Measurements from ENCODE around the gene MINK1. TPM values are rescaled to one million over a fixed set of nuclear protein-coding genes. Genes with fewer than 3 reads are reported as not detected.

The MINK1 gene
- total RNA-seq, 1 donor: 38.4 TPM

DNA sequence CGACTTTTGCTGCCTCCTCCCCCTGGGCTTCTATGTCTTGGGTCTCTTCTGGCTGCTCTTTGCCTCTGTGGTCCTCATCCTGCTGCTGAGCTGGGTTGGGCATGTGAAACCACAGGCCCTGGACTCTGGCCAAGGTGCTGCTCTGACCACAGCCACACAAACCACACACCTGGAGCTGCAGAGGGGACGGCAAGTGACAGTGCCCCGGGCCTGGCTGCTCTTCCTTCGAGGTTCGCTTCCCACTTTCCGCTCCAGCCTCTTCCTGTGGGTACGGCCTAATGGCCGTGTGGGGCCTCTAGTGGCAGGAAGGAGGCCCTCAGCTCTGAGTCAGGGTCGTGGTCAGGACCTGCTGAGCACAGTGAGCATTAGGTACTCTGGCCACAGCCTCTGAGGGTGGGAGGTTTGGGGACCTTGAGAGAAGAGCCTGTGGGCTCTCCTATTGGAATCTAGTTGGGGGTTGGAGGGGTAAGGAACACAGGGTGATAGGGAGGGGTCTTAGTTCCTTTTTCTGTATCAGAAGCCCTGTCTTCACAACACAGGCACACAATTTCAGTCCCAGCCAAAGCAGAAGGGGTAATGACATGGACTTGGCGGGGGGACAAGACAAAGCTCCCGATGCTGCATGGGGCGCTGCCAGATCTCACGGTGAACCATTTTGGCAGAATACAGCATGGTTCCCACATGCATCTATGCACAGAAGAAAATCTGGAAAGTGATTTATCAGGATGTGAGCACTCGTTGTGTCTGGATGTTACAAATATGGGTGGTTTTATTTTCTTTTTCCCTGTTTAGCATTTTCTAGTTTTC, 101.2 kb downstream of the MINK1 start:
- peak; percentile 12 for DNase-seq (ENCODE audit: low read depth)
- no peak overlapping the region for H3K4me3 ChIP-seq (ENCODE audit: low read depth, low read length)
- TF ChIP-seq, protein P1, sequence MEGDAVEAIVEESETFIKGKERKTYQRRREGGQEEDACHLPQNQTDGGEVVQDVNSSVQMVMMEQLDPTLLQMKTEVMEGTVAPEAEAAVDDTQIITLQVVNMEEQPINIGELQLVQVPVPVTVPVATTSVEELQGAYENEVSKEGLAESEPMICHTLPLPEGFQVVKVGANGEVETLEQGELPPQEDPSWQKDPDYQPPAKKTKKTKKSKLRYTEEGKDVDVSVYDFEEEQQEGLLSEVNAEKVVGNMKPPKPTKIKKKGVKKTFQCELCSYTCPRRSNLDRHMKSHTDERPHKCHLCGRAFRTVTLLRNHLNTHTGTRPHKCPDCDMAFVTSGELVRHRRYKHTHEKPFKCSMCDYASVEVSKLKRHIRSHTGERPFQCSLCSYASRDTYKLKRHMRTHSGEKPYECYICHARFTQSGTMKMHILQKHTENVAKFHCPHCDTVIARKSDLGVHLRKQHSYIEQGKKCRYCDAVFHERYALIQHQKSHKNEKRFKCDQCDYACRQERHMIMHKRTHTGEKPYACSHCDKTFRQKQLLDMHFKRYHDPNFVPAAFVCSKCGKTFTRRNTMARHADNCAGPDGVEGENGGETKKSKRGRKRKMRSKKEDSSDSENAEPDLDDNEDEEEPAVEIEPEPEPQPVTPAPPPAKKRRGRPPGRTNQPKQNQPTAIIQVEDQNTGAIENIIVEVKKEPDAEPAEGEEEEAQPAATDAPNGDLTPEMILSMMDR (IDR thresholded peaks at IDR 0.05; ENCODE audit: insufficient read depth, low read length): peak; percentile 43

DNA sequence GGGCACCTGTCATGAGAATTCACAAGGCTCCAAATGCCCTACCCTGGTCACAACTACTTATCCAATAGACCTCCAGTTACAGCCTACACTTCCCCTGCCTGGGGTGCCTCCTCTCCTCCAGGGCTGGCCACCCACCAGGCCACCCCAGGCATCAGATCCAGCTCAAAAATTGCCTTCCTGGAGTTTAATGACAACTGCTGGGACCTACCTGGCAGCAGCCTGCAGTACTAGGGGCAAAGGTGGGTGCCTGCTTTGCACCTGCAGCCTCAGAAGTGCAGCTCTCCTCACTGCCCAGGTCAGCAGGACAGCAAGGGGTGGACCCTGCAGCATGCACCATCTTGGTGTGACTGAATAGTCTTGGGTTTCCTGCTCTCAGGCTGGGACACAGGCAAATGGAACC, 102.5 kb downstream of the MINK1 start:
- no peak overlapping the region for H3K4me3 ChIP-seq (ENCODE audit: low read depth, low read length)
- TF ChIP-seq, protein P1 (IDR thresholded peaks at IDR 0.05; ENCODE audit: insufficient read depth, low read length): no peak
- no peak for DNase-seq (ENCODE audit: low read depth)

DNA sequence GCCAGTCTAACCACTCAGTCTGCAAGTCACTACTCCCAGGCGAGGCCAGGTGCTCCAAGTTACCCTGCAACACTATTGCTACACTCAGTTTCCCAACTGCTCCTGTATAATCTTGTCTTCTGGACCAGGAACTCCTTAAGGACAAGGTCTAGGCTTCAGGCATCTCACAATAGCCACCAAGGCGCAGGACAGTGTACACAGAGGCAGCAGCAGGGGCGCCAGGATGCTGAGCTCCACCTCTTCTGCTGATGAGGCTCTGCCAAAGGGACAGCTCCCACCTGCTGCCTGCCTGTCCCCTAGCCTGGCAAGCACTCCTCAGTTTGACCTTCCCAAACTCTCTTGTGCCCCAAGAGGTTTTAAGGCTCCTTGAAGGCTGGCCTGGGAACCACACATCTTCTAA, 103.3 kb downstream of the MINK1 start:
- H3K4me3 ChIP-seq (ENCODE audit: low read depth, low read length): no peak overlapping the region

DNA sequence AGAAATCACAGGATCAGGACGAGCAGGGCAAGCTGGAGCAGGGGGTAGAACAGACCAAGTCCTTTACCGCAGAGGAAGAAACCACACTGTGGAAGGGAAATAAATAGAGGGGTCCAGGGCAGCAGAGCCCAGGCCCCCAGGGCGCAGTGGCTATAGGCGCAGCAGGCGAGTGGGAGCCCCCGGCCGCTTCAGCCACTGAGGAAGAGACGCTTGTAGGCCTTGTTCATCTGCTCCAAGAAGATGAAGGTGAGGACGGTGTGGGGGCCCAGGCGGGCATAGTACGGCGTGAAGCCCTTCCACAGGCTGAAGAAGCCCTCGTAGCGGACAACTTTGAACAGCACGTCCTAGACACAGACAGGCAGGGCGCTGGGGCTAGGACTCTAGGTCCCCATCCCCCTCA, 104.4 kb downstream of the MINK1 start:
- TF ChIP-seq, protein P1 (IDR thresholded peaks at IDR 0.05; ENCODE audit: insufficient read depth, low read length): no peak
- DNase-seq (ENCODE audit: low read depth): no peak

More for the DNA sequence above, 103.3 kb downstream of the MINK1 start:
- TF ChIP-seq, protein P1 (IDR thresholded peaks at IDR 0.05; ENCODE audit: insufficient read depth, low read length): no peak
- no peak for DNase-seq (ENCODE audit: low read depth)

DNA sequence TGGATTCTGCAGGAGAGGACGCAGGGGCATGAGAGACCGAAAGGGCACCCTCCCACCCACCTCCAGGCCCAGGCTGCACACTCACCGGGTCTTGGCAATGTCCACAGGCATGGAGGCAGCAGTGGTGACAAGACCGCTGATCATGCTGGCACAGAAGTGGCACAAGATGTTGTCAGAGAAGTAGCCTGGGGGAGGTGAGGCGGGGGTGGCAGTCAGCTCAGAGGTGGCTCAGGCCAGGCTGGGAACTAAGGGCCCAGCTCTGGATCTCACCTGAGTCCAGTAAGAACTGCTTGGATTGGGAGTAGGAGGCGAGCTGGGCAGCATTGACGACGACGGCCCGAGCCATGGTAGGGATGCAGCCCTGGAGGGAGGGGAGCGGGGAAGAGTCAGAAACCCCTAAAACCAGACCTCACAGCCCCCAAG, 104.9 kb downstream of the MINK1 start:
- no peak overlapping the region for H3K4me3 ChIP-seq (ENCODE audit: low read depth, low read length)
- TF ChIP-seq, protein P1 (IDR thresholded peaks at IDR 0.05; ENCODE audit: insufficient read depth, low read length): no peak
- no peak for DNase-seq (ENCODE audit: low read depth)

More for the DNA sequence above, 104.4 kb downstream of the MINK1 start:
- no peak overlapping the region for H3K4me3 ChIP-seq (ENCODE audit: low read depth, low read length)

DNA sequence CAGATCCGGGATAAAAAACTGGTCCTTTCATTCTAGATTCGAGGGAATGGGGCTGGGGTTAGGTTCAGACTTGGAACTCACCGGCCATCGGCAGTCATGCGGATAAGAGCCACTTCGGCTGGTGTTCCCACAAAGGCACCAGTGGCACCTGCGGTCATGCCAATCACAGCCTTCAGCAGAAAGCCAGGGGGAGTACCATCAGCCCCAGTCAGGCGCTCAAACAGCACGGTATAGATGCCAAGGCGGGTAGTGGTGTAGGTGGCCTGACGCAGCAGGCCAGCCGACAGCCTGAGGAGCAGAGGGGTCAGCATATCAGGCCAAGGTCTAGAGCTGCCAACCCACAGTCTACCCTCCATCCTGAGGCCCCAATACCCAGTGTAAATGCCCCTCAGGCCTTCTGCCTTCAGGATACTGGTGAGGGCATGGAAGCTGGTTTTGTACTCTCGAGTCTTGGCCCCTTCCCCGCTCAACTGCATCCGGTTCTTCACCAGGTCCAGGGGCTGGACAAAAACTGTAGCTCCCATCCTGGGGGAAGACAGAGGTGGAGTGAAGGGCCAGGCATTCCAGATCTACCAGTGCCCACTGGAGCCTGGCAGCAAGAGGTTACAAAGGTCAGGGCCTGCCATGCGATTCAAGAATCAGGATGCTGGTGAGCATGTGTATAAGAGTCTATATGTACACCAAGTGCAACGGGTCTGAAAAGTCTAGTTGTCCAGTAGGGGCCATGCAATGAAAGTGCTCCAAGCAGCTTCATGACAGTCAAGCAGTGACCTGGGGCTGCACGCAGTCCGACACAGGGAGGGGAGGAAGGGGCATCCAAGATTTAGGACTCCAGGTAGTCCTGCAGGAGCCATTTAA, 105.8 kb downstream of the MINK1 start:
- H3K4me3 ChIP-seq (ENCODE audit: low read depth, low read length): peak overlapping the region; percentile 94
- no peak for DNase-seq (ENCODE audit: low read depth)
- TF ChIP-seq, protein P1 (IDR thresholded peaks at IDR 0.05; ENCODE audit: insufficient read depth, low read length): no peak
